HCT116 (cell line): ENCODE data around the gene LRRC4B. TPM values are rescaled to one million over a fixed set of nuclear protein-coding genes. Genes with fewer than 3 reads are reported as not detected.
A peak's percentile ranks its signal among the peaks of the same experiment; 100 is the strongest.

ENCODE experiments used
- CEBPB ChIP-seq: IDR thresholded peaks from 2 replicates; pipeline ENCODE4 v1.6.1; 2012; ENCODE audit warnings: low read depth
- EGR1 ChIP-seq: IDR thresholded peaks from 2 replicates; pipeline ENCODE4 v1.6.1; 2012; ENCODE audit warnings: low read depth
- ELF1 ChIP-seq: IDR thresholded peaks from 2 replicates; pipeline ENCODE4 v1.6.1; 2012; ENCODE audit warnings: low read depth, borderline replicate concordance
- EZH2 ChIP-seq: fragments of 200-600 bp; sonication (generic); IDR thresholded peaks from 2 replicates; pipeline ENCODE4 v1.6.1; 2017; ENCODE audit warnings: antibody characterized with exemption, mixed run types
- JUND ChIP-seq: IDR thresholded peaks from 2 replicates; pipeline ENCODE4 v1.6.1; 2012
- POLR2AphosphoS5 ChIP-seq: IDR thresholded peaks from 2 replicates; pipeline ENCODE4 v1.6.1; 2011; ENCODE audit warnings: mild to moderate bottlenecking, low read depth, low read length, moderate library complexity
- SP1 ChIP-seq: IDR thresholded peaks from 2 replicates; pipeline ENCODE4 v1.6.1; 2012; ENCODE audit warnings: low read depth
- YY1 ChIP-seq: IDR thresholded peaks from 2 replicates; pipeline ENCODE4 v1.6.1; 2011; ENCODE audit warnings: low read length, low read depth, moderate library complexity, mild to moderate bottlenecking; ENCODE audit not compliant: insufficient replicate concordance; ENCODE audit errors: extremely low read depth
- ZFX ChIP-seq: fragments of 450-650 bp; IDR thresholded peaks from 2 replicates; pipeline ENCODE4 v1.6.1; 2017
- ZNF274 ChIP-seq: fragments of 200-500 bp; sonication (Bioruptor generic); IDR thresholded peaks from 2 replicates; pipeline ENCODE4 v1.6.1; 2014; ENCODE audit warnings: mild to moderate bottlenecking, low read depth, low read length, inconsistent platforms
- total RNA-seq: library from RNA; stranded (reverse); gene quantifications from one replicate; pipeline ENCODE4 v1.2.1, GENCODE V29; 2021; ENCODE audit not compliant: unreplicated experiment
- TF ChIP-seq, protein P1 (sequence below): IDR thresholded peaks from 2 replicates; pipeline ENCODE4 v1.6.1; 2012; ENCODE audit warnings: low read depth

LRRC4B gene
- total RNA-seq, 1 experiment from 2014 or later: 0.89 TPM

- TF ChIP-seq SP1 (peak; percentile 69; the same call in 1 of the 2 replicates), YY1 (peak; percentile 87), ZNF274 (no peak), ELF1 (no peak), JUND (no peak), EGR1 (no peak; the same call in 1 of the 2 replicates), CEBPB (no peak), ZFX (peak; percentile 67; the same call in 1 of the 2 replicates), EZH2 (no peak), POLR2AphosphoS5 (peak; percentile 95)
- TF ChIP-seq, protein P1, sequence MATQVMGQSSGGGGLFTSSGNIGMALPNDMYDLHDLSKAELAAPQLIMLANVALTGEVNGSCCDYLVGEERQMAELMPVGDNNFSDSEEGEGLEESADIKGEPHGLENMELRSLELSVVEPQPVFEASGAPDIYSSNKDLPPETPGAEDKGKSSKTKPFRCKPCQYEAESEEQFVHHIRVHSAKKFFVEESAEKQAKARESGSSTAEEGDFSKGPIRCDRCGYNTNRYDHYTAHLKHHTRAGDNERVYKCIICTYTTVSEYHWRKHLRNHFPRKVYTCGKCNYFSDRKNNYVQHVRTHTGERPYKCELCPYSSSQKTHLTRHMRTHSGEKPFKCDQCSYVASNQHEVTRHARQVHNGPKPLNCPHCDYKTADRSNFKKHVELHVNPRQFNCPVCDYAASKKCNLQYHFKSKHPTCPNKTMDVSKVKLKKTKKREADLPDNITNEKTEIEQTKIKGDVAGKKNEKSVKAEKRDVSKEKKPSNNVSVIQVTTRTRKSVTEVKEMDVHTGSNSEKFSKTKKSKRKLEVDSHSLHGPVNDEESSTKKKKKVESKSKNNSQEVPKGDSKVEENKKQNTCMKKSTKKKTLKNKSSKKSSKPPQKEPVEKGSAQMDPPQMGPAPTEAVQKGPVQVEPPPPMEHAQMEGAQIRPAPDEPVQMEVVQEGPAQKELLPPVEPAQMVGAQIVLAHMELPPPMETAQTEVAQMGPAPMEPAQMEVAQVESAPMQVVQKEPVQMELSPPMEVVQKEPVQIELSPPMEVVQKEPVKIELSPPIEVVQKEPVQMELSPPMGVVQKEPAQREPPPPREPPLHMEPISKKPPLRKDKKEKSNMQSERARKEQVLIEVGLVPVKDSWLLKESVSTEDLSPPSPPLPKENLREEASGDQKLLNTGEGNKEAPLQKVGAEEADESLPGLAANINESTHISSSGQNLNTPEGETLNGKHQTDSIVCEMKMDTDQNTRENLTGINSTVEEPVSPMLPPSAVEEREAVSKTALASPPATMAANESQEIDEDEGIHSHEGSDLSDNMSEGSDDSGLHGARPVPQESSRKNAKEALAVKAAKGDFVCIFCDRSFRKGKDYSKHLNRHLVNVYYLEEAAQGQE: no peak
These were observed 91.9 kb downstream of the LRRC4B start, which contains the start of the genes EMC10 and GARIN5A (continued) for GRCh38 chr19:50476224-50476906.
